Adrenal gland (tissue), 5 donors: Measurements from ENCODE around the gene ADAMTS19.

ENCODE experiments used
- CTCF ChIP-seq, 6 experiments: fragments of 450-650 bp in 4 of 6; fragments of 200-600 bp in 2 of 6; sonication (generic) in 1 of 6; IDR thresholded peaks; 1 replicate in 5 of 6; 2 replicates in 1 of 6; pipeline versions ENCODE4 v1.5.1 to v1.8.0; 2016 to 2021; ENCODE audit warnings: antibody characterized with exemption in 6 of 6, mild to moderate bottlenecking in 2 of 6, moderate library complexity in 1 of 6
- POLR2A ChIP-seq, 2 donors: fragments of 450-650 bp; IDR thresholded peaks; one replicate each; pipeline ENCODE4 v1.6.1; 2017; ENCODE audit warnings: antibody characterized with exemption in 2 of 2, mild to moderate bottlenecking in 2 of 2, moderate library complexity in 1 of 2
- donor health status: DM: no; HTN: no; CAD: no.

GRCh38 chr5:129717751-129718310 is 257.7 kb downstream of the ADAMTS19 start:
- TF ChIP-seq CTCF (IDR thresholded peaks at IDR 0.05), result no peak
- no peak for TF ChIP-seq POLR2A (IDR thresholded peaks at IDR 0.05)
